Measurements from ENCODE around the gene LRRC63.
"Not testable (repeated sequence)": the region's sequence is repeated elsewhere in the genome, so short reads cannot be mapped to it uniquely, and the experiment has no call there.

LRRC63 gene

DNA sequence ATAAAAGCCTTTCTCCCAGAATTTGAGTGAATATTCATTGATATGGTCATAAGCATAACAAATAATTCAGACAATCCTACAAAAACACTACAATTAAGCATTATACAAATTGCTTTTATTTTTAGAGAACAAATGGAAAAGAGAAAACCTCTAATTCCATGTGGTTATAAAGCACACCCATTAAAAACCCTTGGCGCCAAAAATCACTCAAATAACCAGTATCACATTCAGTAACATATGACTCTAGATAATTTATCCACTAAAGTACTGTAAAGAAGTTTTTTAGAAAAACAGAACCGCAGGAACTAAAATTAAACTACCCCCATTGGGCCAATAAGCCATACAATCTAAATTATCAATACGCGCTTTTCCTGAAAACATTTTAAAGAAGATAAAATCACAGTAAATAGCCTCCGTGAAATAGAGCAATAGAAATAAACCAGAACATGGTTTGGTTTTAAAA lies 30.3 kb upstream of the LRRC63 start:
- no peak for DNase-seq (ENCODE audit: low read depth)

DNA sequence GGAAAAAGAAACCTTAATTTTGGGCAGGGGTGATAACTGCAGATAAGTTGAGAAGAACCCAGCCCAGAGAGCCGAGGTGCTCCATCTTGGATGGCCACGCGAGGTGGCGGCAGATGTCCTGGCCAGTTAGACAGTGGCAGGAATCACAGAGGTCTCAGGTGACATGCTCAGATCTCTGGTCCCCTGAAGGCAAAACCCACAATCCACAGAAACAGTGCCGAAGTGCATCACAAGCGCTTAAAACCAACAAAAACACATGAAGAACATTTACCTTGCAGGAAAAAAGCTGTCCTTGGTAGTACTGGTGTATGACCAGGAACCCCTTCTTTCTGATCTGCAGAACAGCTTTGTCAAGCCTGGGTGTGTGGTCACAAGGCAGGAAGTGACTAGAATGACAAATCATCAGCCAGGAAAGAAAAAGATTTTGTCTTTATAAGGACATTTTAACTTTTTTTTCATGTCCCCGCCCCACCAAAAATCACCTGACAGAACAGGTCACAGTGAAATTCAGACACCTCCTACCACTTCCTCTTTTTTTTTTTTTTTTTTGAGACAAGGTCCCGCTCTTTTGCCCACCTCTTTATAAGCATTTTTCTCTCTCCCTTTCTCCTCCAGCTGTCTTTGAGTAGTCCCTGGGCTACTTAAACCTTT lies 29.8 kb upstream of the LRRC63 start, which contains the start of gene LCP1:
LCP1 (minus strand) TSS at position 338 of the 651 bp plus-strand sequence. CDS start 22,515 bp downstream, outside the sequence.
- no peak for DNase-seq (ENCODE audit: low read depth)

DNA sequence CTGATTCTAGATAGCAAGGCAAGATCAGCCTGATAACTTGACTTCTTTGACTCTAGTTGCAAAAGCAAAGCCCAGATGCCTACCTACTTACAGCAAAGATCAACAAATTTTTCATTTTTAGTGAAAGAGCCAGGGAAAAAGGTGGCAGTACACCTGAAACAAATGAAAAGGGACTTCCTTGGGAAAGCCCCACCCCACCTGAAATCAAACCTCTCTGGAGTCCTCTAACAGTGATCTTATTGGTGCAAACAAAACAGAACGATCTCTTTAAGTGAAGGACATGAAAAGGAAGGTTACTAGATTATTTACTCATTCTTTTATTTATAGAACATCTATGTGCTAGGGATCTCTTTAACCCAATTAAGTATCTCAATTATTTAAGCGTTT lies 29.2 kb upstream of the LRRC63 start:
- DNase-seq (ENCODE audit: low read depth), result no peak

DNA sequence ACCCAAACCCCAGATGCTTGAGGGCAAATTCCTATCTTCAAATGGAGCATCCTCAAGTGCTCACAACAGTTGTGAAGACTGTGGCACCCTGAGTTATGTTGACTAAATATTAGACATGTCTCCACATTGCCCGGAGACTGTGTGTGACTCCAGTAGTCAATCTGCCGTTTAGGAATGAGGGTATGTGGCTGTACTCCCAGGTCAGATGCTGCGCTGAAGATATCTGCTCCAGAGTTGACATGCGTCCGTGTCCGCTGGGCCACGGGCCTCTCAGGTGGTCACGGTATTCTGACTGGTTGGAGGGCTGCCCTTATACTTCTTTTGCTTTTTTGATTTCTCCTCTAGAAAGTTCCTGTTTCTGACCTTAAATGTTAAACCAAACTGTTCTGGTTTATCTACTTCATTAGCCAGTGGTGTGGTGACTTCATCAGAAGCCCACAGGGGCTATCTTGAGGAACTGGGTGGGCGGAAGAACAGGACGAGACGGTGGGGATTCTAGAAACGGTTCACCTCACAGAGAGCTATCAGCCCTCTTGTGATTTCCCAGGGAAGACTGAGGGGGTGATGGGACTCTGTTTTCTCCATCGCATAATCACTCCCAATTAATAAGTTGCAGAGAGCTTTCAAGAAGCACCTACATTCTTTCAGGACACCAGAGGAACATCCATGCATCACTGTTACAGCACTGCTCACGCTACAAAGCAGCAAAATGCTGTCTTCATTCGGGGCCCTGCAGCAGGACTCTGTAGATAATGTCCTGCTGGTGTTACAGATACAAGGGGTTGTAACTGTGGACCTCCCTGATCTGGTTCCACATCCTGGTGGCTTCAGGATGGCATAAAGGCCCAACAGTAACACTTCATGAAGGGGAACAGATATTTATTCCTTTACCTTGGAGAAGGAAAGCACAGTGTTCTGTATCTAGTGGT lies 28.4 kb upstream of the LRRC63 start:
- DNase-seq (ENCODE audit: low read depth), result no peak

DNA sequence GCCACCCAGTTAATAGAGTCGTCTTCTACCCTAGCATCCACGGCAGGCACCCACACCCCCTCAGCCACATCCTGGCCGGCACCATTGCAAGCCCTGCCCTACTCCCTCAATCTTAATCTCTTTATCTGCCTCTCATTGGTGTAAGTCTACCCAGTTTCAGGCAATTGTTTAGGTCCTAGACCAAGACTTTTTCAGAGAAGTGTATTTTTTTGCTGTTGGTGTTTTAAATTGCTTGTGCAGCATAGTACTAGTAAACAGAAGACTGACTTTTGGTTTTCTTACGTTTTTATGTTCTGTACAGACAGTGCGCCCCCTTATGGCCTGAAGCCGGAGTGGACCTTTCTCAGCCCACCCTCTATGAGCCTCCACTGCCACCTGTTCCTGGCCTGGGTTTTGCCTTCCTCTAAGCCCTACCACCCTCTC lies 27.4 kb upstream of the LRRC63 start:
- no peak for DNase-seq (ENCODE audit: low read depth)

DNA sequence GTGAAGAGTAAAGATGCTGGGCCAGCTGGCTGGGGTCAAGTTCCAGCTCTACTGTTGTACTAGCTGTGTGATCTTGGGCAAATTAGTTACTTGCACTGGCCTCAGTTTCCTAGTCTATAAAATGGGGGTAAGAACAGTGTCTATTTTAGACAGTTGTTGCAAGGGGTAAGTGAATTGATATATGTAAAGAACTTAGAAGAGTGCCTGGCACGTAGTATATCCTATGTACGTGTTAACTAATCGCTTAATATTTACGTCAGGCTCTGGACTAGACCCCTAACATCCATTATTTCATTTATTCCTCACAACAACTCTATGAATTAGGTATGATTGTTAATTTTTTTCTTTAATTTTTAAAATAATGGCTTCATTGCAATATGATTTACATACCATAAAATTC lies 26.1 kb upstream of the LRRC63 start:
- DNase-seq (ENCODE audit: low read depth), result no peak

DNA sequence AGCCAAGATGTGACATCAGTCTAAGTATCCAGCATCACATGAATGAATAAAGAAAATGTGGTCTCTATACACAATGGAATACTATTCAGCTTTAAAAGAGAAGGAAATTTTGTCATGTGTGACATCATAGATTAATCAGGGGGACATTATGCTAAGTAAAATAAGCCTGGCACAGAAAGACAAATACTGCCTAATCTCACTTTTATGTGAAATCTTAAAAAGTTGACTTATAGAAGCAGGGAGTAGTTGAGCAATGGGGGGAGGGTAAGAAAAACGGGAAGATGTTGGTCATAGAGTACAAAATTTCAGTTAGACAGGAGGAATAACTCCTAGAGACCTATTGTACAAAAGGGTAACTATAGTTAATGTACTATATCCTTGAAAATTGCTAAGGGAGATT lies 19.3 kb upstream of the LRRC63 start:
- DNase-seq (ENCODE audit: low read depth), result no peak

DNA sequence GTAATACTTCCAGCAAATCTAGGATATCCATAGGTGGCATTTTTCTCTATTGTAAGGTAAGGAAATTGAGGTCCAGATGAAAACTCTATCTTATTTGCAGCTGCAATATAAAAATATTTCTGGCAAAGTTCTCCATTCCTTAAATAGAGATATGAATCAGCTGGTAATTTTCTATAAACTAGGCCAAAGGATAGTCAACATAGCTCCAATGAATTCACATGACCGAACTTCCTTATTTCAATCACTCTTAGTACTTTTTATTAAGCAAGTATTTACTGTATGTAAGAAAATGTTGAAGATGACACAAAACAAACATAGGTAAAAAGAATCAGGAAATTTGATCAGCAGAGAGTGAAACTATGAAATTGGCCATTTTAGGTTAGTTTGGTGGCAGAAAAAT lies 16.7 kb upstream of the LRRC63 start:
- no peak for DNase-seq (ENCODE audit: low read depth)

DNA sequence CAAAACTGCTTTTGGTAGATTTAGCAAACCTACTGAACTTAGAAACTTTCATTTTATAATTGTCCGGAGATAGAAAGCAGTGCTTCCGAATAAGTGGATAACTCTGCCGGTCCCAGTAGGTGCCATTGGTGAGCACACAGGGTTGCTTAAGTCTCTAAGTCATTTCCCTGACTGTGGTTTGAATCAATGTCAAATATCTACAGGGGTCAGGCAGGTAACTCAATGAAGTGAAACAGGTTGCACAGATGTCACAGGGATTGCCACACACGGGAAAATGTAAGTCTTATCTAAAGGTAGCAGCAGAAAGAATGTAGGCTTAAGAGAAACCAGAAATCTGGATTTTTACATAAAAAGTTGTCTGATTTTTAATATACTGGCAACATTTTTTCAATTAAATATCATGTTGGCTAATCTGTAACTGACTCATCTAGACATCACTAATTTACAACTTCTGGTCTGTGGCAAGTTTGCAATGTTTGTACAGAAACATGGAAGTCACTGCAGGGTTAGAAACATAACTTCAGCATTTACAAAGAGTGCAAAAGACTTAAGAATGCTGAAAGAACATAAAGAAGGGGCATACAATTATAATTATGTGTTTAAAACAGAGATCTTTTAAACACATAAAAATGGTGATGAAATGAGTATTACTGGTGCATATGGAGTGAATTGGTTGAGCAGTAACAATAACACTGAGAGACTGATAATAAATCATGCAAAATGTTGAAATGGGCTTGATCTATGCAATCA lies 14.3 kb upstream of the LRRC63 start:
- DNase-seq (ENCODE audit: low read depth), result peak; percentile 17

DNA sequence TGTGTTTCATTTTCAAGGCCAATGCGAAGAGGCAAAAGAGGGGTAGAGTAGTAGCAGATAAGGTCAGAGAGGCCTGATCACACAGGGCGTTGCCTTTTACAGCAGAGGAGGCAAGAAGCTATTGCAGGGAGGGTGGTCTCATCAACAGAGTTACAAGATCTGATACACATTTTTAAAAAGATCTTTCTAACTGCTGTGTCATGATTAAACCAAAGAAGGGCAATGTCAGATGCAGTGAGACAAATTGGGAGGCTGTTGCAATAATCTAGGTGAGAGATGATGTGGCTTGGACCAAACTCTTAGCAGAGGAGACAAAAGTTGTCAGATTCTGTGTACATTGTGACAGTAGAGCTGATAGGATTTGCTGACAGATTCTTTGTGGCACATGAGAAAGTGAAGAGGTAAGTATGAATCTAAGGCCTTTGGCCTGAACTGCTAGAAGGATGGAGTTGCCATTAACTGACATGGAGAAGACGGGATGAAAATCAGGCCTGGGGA lies 13.0 kb upstream of the LRRC63 start:
- no peak for DNase-seq (ENCODE audit: low read depth)

DNA sequence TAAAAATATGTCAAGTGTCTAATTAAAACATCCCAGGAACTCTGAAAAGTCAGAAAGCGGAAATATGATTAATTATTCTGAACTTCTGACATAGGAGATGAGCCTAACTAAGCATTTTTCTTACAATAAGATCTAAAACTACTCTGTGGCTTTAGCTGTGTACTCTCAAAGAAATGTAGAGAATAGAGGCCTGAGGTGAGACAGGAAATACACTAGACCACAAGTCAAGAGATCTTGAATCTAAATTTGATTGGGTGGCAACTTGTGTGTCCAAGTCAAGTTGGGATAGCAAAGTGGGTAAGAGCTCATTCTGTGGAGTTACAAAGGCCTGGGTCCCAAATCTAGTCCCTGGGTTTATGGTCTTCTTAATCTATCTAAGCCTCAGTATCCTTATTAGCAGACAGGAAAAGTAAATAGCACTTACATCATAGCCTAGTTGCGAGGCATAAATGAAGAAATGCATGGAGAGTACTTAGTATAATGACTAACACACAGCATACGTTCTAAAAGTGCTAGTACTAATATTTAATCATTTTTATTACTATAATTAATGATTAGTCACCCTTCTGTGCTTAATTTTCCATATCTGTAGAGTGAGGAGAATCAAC lies 9.4 kb upstream of the LRRC63 start:
- DNase-seq (ENCODE audit: low read depth), result no peak

DNA sequence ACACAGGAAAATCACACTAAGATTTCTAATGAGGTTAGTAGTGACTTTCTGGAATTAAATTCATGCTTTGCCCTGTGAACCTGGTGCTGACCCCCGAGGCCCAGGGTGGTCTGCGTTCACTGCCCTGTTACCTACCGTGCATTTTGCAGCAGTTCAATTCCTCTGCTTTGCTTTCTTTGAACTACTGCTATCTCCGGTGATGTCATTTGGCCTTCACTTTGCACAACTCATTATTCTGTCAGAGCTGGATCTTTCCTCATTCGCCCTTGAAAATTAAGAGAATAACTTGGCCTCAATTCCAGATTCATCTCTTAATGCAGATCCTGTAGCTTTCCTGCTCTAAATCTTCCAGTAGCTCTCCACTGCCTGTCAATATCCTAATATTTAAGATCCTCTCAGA lies 8.8 kb upstream of the LRRC63 start:
- DNase-seq (ENCODE audit: low read depth), result no peak

DNA sequence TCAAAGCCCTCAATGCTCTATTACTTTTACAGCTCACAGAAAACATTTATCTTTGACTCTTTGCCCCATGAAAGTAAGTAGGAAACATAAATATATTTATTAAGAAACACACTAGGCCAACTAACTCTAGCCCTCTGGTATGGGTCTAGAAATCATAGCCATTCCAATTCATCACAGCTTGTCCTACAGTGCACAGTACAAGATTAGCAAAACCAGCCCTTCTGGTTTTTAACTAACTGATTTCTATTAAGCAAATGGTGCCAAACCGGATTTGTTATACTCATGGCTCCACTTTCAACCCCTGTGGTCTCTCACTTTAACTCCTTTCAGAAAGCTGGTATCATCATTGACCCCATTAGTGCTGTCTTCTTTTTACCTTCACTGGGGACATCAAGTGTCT lies 5.6 kb upstream of the LRRC63 start:
- DNase-seq (ENCODE audit: low read depth), result no peak

DNA sequence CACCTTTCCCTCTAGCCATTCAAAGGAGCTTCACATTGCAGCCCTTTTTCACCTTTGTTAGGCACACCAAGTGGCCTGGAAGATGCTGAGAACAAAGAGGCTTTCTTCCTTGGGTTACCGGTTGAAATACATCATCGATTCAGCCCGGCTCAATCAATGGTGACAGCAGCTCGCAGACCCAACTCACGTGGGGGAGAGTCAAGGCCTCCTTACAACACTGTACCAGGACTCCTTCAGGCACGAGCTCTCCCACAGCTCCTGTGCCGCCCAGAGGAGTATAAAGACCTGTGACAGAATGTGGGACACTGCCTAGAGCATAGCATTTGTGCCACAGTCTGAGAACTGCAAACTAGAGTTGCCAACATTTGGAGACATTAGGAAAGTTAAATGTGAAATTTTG lies 3.9 kb upstream of the LRRC63 start:
- DNase-seq (ENCODE audit: low read depth), result no peak

DNA sequence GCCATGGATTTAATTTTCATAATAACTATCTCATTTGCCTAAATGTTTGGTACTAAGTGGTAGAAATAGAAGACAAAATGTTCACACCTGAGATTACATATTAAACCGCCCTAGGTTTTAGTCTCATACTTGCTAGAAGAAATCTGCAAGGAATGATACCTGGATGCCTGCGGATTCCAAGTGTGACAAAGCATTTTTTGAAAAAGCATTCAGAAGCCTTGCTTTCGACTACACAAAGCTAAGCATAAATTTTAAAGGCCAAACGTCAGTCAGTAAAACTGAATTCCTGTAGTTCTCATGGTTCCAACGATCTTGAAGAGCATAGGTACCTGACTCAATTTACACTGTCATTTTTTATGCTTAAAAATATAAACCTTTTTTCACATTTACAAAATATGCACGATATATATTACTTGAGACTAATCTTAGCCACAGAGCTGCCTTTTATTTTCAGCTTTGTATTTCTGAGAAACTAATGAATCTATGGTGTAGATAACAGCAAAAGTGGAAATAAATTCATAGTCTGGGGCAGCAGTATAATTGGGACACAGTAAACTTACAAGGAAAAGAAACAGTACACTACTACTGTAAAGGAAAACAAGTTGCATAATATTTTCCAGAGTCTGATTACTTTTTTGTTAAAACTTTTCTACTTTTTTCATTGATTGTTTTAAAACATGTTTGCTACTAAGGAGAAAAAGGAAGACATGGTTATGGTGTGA lies 1.2 kb upstream of the LRRC63 start:
- no peak for DNase-seq (ENCODE audit: low read depth)

DNA sequence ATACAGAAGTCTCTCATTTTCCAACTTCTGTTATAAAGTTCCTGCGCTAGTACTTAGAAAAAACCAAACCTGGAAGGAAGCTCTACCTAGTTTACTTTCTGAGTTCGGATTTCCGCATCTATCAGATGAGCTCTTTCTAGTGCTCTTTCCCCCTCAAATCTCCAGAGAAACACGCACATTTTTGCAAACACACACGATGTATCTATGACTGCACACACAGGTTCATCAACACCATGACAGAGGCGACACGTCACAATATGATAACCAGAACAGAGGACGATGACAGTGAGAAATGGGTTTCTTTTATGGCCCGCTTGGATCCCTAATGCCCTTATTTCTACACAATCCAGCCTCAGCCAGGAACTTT lies 629 bp upstream of the LRRC63 start:
- DNase-seq (ENCODE audit: low read depth), result no peak

DNA sequence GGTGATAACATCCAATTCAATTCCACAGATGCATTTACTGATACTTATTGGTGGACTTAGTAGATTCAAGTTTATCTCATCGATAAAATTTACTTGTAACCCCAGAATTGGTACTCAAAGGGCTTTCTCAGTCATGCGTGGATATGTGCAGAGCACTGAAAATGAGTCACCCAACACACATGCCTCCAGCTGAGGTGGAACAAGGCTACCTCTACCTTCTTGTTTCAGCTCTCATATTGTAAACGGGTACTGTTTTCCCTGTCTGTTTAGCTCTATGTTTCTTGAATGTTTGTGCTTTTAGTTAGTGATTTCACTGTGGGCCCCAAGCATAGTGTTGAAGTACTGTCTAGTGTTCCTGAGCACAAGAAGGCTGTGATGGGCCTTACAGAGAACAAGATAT lies 1.5 kb downstream of the LRRC63 start:
- DNase-seq (ENCODE audit: low read depth), result no peak

DNA sequence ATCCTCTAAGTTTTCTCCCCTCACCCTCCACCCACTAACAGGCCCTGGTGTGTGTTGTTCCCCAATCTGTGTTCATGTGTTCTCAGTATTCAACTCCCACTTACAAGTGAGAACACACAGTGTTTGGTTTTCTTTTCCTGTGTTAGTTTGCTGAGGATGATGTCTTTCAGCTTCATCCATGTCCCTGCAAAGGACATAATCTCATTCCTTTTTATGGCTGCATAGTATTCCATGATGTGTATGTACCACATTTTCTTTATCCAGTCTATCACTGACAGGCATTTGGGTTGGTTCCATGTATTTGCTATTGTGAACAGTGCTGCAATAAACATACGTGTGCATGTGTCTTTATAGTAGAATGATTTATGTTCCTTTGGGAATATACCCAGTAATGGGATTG lies 3.0 kb downstream of the LRRC63 start:
- DNase-seq (ENCODE audit: low read depth), result not testable (repeated sequence)

DNA sequence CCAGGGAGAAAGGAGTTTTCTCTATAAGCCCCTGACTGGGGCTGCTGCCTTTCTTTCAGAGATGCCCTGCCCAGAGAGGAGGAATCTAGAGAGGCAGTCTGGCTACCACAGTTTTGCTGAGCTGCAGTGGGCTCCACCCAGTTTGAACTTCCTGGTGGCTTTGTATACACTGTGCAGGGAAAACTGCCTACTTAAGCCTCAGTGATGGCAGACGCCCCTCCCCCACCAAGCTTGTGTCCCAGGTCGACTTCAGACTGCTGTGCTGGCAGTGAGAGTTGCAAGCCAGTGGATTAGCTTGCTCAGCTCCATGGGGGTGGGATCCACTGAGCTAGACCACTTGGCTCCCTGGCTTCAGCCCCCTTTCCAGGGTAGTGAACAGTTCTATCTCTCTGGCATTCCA lies 8.5 kb downstream of the LRRC63 start:
- DNase-seq (ENCODE audit: low read depth), result not testable (repeated sequence)

DNA sequence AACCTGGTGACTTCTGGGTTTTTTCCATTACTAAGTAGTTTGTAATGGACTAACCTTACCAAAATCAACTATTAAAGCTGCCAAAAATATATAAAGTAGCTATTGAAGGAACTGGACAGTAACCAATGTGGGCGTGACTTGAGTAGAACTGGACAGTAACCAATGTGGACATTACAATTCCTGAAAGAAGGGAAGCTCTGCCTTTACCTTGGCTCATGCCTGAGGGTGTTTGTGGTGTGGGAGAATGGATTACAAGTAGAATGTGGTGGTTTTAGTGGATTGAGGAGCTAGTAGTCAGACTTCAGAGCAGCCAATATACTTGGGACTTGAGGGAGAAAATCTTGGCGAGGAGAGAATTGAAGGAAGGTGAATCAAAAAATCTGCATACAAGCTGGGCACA lies 17.5 kb downstream of the LRRC63 start:
- DNase-seq (ENCODE audit: low read depth), result no peak

DNA sequence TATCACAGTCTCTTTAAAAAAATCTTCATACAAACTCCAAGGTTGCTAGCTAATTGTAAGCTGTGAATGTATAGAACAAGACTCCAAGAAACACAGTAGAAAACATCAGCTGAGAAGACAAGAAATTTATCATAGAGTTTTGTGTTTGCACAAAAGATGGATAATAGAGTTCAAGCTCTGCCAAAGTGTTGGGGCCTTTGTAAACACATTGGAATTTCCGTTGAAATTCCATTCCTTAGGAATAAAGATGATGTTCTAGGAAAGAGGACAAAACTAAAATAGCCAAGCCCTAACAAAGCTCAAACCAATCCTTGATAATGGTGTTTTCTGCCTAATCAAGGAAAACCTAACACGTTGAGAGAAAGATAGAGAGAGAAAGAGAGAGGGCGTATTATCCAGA lies 20.6 kb downstream of the LRRC63 start:
- no peak for DNase-seq (ENCODE audit: low read depth)
